ENCODE measurements around the gene EDDM13.
"Not testable (repeated sequence)": the region's sequence is repeated elsewhere in the genome, so short reads cannot be mapped to it uniquely, and the experiment has no call there.

The EDDM13 gene

GRCh38 chr19:56301886-56302620 lies 29.5 kb downstream of the EDDM13 start:
- TF ChIP-seq, protein P1, sequence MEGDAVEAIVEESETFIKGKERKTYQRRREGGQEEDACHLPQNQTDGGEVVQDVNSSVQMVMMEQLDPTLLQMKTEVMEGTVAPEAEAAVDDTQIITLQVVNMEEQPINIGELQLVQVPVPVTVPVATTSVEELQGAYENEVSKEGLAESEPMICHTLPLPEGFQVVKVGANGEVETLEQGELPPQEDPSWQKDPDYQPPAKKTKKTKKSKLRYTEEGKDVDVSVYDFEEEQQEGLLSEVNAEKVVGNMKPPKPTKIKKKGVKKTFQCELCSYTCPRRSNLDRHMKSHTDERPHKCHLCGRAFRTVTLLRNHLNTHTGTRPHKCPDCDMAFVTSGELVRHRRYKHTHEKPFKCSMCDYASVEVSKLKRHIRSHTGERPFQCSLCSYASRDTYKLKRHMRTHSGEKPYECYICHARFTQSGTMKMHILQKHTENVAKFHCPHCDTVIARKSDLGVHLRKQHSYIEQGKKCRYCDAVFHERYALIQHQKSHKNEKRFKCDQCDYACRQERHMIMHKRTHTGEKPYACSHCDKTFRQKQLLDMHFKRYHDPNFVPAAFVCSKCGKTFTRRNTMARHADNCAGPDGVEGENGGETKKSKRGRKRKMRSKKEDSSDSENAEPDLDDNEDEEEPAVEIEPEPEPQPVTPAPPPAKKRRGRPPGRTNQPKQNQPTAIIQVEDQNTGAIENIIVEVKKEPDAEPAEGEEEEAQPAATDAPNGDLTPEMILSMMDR (IDR thresholded peaks at IDR 0.05; ENCODE audit: control extremely low read depth, extremely low read depth, low read depth, missing control alignments): no peak
- ChIA-PET CTCF (interaction anchor here (1.2 to 3.6 kb wide), 3 partner anchors 8 to 236 kb away, joined by 3 to 30 read pairs (median 5); no protein-coding TSS in a partner anchor), POLR2A (no interaction called here)
- DNase-seq (ENCODE audit: extremely low spot score): no peak

- ChIA-PET POLR2A (no interaction called here), CTCF (interaction anchor here (1.0 to 1.3 kb wide), 2 partner anchors 9 to 51 kb away, joined by 3 to 5 read pairs; no protein-coding TSS in a partner anchor)
- DNase-seq (ENCODE audit: extremely low spot score): no peak
- TF ChIP-seq, protein P1 (IDR thresholded peaks at IDR 0.05; ENCODE audit: control extremely low read depth, extremely low read depth, low read depth, missing control alignments): no peak
These were observed 31.7 kb downstream of the EDDM13 start for GRCh38 chr19:56304243-56304642.

- POLR2A ChIA-PET: no interaction called here
- CTCF ChIA-PET: no interaction called here
- TF ChIP-seq, protein P1 (IDR thresholded peaks at IDR 0.05; ENCODE audit: control extremely low read depth, extremely low read depth, low read depth, missing control alignments): no peak
- DNase-seq (ENCODE audit: extremely low spot score): no peak
These were observed 33.5 kb downstream of the EDDM13 start for GRCh38 chr19:56306016-56306415.

- POLR2A ChIA-PET; DNase-seq (ENCODE audit: extremely low spot score); CTCF ChIA-PET: not testable (repeated sequence)
These were observed 34.5 kb downstream of the EDDM13 start for GRCh38 chr19:56307062-56307461.

GRCh38 chr19:56308792-56309191 lies 36.2 kb downstream of the EDDM13 start:
- no peak for DNase-seq (ENCODE audit: extremely low spot score)
- ChIA-PET CTCF (no interaction called here), POLR2A (no interaction called here)
- TF ChIP-seq, protein P1 (IDR thresholded peaks at IDR 0.05; ENCODE audit: control extremely low read depth, extremely low read depth, low read depth, missing control alignments): no peak

DNA sequence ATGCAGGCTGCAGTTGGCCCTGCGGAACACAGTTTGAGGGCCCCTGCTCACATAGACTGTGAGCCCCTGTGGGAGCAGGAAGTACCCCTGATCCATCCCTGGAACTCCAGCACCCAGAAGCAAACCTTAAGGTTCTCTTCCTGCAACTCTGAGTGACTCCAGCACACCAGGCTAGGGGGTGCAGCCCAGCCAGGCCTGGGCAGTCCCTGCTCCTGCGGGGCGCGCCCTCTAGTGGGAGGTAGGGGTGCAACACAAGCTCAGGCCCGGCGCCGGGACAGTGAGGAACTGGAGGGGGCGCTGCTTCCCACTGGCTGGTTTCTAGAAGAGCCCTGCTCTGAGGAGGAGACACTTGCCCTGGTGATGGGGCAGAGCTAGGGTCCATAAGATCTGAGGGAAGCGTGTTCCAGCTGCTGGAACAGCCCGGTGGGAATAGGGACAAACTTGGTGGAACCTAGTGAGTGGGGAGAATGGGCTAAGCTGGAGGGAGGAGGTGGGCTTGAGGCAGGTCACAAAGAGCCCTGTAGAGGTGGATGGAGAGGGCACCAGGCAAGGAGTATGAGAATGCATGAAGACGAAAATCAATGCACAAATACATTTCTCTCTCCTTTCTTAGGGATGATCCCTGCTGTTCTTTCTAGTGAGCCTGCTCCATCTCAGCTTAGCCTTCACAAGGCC lies 37.1 kb downstream of the EDDM13 start:
- ChIA-PET POLR2A (no interaction called here), CTCF (interaction anchor here (0.6 to 2.9 kb wide), 42 partner anchors 9 to 1056 kb away, joined by 3 to 30 read pairs (median 4); partner anchors contain the start of gene ZNF444)
- TF ChIP-seq, protein P1 (IDR thresholded peaks at IDR 0.05; ENCODE audit: control extremely low read depth, extremely low read depth, low read depth, missing control alignments): peak; percentile 83
- DNase-seq (ENCODE audit: extremely low spot score): peak; percentile 53

DNA sequence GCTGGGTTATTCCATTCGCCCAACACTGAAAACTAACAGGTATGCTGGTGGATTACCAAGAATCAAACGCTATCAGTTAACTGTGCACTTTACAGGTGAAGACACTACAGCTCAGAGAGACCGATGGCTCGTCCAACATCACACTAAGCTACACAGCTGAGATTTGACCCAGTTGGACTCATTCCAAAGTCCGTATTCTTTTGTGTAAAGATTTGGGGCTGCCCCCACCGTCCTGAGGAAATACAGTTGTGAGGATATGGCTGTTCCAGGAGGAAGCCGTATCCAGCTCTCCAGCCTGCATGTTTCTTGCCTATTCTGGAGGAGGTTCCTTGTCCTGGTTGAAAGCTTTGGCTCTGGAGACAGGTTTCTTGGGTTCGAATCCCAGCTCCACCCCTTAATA lies 37.9 kb downstream of the EDDM13 start:
- no peak for DNase-seq (ENCODE audit: extremely low spot score)
- TF ChIP-seq, protein P1 (IDR thresholded peaks at IDR 0.05; ENCODE audit: control extremely low read depth, extremely low read depth, low read depth, missing control alignments): no peak
- ChIA-PET CTCF (interaction anchor here (0.9 to 2.9 kb wide), 27 partner anchors 8 to 677 kb away, joined by 3 to 30 read pairs (median 4); no protein-coding TSS in a partner anchor), POLR2A (no interaction called here)

Measured in GM10248 (cell line).